NB4 (cell line): ENCODE results near the gene BCL11B.
"Not testable (repeated sequence)": the region's sequence is repeated elsewhere in the genome, so short reads cannot be mapped to it uniquely, and the experiment has no call there.

ENCODE experiments used
- DNase-seq: peaks from one replicate; pipeline ENCODE4 v3.0.0; 2010; ENCODE audit warnings: low read depth
- H3K4me3 ChIP-seq: one replicate; pipeline ENCODE4 v1.5.1; 2011; ENCODE audit warnings: mild to moderate bottlenecking, low read depth, low read length, moderate library complexity
- MYC ChIP-seq: IDR thresholded peaks from 2 replicates; pipeline ENCODE4 v1.6.1; 2011; ENCODE audit warnings: low read depth, low read length
- POLR2A ChIP-seq: IDR thresholded peaks from 2 replicates; pipeline ENCODE4 v1.6.1; 2011; ENCODE audit warnings: mild to moderate bottlenecking; ENCODE audit not compliant: insufficient read length; ENCODE audit errors: extremely low read depth
- TF ChIP-seq, protein P1 (sequence below): IDR thresholded peaks from one replicate; pipeline ENCODE4 v1.5.1; 2012; ENCODE audit warnings: low read depth, low read length
- TF ChIP-seq, protein P2 (sequence below): IDR thresholded peaks from 2 replicates; pipeline ENCODE4 v1.6.1; 2011; ENCODE audit warnings: low read depth, low read length

Gene BCL11B

DNA sequence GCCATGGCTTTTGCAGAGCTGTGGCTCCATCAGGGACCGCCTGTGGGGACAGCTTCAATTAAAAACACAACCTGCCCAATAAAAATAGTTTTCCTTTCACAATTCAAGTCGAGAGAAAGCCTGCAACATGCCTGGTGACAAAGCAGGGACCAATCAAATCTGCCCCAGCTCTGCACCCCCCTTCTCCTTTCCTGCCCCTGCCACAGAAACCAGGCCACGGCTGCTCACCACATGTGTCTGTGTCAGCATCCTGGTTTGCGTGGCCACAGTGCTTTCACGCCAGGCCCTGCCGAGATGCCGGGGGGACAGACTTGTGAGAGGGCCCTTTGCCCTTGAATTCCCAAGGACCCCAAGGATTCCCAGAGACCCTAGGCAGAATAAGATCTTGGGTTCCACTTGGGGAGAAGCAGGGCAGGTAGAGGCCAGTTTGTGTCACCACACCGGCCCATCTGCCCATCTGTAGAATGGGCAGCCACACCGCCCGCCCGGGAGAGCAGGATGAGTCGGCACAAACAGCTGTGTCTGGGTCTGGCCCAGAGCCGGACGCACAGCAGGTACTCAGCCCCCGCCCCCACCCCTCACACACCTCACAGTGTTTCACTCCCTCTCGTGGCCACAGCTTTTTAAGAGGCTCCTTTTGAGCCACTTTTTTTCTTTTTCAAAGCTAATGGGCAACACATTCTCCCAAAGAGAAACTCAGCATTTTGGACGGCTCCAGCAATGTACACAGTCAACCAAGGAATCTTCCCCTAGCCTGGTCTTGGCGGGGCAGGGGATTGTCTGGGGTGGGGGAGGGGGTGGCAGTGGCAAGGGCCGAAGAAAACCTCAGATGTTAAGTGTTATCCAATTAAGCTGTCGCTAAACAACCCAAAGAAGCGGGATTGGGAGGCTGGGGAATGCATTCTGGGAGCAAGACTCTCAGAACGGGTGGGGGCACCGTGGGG, 41.5 kb downstream of the BCL11B start:
- TF ChIP-seq, protein P1, sequence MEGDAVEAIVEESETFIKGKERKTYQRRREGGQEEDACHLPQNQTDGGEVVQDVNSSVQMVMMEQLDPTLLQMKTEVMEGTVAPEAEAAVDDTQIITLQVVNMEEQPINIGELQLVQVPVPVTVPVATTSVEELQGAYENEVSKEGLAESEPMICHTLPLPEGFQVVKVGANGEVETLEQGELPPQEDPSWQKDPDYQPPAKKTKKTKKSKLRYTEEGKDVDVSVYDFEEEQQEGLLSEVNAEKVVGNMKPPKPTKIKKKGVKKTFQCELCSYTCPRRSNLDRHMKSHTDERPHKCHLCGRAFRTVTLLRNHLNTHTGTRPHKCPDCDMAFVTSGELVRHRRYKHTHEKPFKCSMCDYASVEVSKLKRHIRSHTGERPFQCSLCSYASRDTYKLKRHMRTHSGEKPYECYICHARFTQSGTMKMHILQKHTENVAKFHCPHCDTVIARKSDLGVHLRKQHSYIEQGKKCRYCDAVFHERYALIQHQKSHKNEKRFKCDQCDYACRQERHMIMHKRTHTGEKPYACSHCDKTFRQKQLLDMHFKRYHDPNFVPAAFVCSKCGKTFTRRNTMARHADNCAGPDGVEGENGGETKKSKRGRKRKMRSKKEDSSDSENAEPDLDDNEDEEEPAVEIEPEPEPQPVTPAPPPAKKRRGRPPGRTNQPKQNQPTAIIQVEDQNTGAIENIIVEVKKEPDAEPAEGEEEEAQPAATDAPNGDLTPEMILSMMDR: no peak
- TF ChIP-seq POLR2A (no peak), MYC (no peak)
- TF ChIP-seq, protein P2, sequence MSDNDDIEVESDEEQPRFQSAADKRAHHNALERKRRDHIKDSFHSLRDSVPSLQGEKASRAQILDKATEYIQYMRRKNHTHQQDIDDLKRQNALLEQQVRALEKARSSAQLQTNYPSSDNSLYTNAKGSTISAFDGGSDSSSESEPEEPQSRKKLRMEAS: no peak
- no peak overlapping the region for H3K4me3 ChIP-seq
- peak; percentile 15 for DNase-seq

DNA sequence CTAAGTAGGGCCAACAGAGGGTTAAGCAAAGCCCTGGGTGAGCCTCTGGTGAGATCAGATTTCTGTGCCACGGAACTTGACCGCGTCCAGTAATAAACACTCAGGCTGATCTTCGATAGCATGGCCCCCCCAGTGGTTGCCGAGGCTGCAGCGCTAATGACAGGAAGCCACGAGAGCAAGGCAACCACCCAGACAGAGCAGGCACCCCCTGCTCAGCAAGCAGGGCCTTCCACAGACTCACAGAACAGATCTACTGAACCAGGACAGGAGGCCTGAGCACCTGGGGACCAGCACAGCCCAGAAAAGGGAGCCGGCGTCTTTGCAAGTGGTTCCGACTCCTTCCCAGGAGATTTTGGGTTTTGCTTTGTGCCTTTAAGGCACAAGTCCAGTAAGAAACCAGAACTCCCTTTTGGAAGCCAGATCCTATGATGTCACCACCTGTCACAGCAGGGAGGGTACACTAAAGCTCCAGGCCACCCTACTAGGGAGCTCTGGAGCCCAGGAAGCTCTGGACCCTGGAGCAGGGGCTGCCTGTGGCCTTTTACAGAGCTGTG, 42.3 kb downstream of the BCL11B start:
- no peak for DNase-seq
- TF ChIP-seq POLR2A (no peak), MYC (no peak)
- TF ChIP-seq, protein P1: no peak
- TF ChIP-seq, protein P2: no peak
- H3K4me3 ChIP-seq: no peak overlapping the region

DNA sequence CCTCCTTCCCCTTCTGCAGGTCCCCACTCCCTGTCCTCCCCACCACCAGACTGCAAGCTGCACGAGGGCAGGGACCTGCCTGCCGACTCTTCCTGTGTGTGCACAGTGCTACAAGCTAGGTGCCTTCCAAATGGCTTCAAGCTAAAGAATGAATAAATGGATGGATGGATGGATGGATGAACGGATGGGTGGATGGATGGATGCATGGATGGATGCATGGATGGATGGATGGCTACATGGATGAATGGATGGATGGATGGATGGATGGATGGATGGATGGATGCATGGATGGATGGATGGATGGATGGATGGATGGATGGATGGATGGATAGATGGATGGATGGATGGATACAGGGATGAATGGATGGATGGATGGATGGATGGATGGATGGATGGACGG, 43.2 kb downstream of the BCL11B start:
- H3K4me3 ChIP-seq, DNase-seq: not testable (repeated sequence)

DNA sequence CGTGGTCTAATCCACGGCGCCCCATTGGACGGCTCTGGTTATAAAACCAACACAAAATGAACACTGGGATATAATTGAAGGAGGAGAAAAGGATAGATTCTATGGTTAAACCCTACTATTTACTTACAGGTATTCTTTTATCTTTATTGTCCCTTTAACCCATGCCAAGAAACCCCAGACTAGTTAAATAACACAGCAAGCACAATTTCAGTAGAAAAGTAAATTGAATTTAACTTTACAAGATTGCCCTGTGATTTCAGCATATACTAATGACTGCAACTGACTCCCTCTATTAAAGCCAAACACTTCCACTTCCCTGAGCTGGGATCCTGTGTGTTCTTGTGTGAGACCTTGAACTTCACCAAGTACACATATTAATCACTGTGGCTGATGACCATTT, 45.3 kb downstream of the BCL11B start:
- no peak for DNase-seq
- TF ChIP-seq POLR2A: no peak
- no peak for TF ChIP-seq MYC
- TF ChIP-seq, protein P2: no peak
- TF ChIP-seq, protein P1: no peak
- H3K4me3 ChIP-seq: no peak overlapping the region

DNA sequence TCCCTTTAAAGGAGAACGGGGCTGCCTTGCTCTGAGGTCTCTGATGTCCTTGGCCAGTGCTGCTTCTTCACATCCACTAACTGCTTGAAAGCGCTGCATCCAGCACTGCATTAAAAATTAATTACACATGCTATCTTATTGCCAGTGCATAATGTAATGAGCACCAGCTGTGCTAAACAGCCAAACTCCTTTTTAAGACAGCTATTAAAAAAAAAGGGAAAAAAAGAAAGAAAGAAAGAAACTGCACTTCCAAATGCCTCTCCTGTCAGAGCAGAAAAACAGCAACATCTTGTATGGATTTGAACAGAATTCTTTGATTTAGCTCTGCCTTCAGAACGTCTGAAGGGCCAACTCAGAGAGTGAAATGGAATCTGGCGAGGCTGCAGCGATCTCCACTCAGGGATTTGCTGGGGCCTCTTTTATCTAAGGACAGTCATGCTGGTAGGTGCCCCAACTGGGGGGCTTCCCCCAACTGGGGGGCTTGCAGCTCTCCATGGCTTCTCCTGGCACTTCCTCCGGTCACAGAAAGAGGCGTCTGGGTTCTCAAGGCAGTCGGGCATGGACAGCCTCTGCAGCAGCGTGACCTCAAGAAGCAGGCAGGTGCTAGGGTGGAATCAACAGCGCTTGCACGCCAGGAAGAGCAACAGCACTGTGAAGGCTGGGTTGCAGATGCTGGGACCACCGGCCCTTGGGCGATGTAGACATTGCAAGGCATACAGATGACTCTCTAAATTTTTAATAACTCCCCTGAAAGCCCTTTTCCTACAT, 46.4 kb downstream of the BCL11B start:
- no peak for DNase-seq
- no peak overlapping the region for H3K4me3 ChIP-seq
- TF ChIP-seq, protein P2: no peak

DNA sequence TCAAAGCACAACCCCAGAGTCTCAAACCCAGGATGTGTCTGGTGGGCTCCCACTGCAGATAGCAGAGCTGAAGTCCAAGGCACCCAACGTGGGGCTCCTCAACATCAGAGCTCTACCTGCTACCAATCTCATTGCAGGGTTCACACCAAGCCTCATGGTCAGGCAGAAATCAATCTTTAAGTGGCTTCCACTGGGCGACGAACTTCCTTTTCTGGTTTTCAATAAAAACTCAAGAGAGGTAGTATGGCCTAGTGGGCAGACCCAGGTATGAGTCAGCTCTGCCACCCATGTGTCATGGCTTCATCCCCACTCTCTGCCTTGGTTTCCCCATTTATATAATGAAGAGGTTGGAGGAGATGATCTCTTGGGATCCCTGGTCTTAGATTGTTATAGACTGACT, 47.0 kb downstream of the BCL11B start:
- DNase-seq: no peak
- TF ChIP-seq, protein P2: no peak
- TF ChIP-seq POLR2A (no peak), MYC (no peak)
- TF ChIP-seq, protein P1: no peak
- H3K4me3 ChIP-seq: no peak overlapping the region
